Renal cortical epithelial cell (primary cell): ENCODE data around the gene UVRAG. TPM values are rescaled to one million over a fixed set of nuclear protein-coding genes. Genes with fewer than 3 reads are reported as not detected.

Experiments
- DNase-seq: peaks from one replicate; pipeline ENCODE4 v3.0.0-alpha.2; 2011; ENCODE audit warnings: low read depth
- total RNA-seq: library from RNA; depleted of rRNA; stranded (reverse); fragments of >200 nt; gene quantifications from 2 replicates; pipeline ENCODE4 v1.2.3, GENCODE V29; 2014

Gene UVRAG
- total RNA-seq, 1 donor from 2014 or later = 17.7 TPM

DNA sequence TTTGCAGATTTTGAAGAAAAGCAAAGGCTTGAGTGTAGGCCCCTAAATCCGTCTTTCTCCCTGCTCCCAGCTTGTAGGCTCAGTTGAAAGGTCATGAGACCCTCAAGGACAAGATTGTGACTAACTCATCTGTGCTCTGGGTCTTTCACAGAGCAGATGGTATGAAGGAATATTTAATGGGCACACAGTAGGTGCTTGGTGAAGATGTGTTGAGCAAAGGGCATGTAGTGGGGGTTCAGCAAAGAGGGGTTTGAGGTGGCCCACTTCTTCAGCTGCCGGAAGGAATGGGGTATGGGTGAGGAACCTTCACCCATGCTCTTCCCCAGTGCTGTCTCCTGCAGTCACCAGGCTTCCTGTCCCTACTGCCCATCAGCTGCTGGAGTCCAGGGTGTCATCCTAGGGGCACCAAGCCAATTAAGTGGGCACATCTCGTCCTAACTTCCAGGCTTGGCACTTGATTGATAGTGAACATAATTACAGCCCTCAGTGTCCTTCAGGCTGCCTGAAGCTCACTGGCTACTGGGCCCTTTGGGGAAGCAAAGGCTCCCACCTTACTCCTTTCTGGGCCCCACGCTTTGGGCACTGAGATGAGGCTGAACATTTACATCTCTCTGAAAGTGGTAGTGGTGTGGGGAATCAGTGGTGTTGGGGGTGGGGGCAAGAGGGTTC, 31.5 kb upstream of the UVRAG start:
- no peak for DNase-seq

DNA sequence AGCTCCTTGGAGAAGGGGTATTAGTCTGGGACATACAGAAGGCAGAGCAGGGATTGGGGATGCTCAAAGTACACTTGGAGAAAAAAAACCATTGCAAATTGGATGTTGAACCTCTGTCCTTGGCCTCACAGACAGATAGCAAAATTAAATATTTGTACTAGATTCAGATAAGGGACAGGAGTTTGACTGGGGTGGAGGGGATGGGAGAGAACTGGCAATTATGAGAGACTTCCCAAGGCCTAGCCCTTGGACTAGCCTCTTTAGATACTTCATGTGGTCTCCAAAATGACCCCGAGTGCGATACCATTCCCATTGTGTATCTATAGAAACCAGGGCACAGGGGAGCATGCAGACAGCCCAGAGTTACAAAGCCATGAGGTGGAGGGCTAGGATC, 30.9 kb upstream of the UVRAG start:
- no peak for DNase-seq

DNA sequence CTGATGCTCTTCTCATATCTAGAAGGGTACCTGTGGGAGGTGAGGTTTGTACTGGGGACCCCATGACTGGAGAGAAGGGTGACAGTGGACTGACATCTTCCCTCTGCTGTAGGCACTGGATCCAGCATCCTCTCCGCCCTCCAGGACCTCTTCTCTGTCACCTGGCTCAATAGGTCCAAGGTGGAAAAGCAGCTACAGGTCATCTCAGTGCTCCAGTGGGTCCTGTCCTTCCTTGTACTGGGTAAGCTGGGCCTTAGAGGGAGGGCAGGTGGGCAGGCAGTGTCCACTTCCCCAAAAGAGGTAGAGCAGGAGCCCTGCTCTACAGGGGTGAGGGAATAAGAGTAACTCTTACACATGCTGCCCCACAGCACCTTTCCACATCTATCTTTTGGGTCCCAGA, 30.5 kb upstream of the UVRAG start:
- DNase-seq = no peak

DNA sequence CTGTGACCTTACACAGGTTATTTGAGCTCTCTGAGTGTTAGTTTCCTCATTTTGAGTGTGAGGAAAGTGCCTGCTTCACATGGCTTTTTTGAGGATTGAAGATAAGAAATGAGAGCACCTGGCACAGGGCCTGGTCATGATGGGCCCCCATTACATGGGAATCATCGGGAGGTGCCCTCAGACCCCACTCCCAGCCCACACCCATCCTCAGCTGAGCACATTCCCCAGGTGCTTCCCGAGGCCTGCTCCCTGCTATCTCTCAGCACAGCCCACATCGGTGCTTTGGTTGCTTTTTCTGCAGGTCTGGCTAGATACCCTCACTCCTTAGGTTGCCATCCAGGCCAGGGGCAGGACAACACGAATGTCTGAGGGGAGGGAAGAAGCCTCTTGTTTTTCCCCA, 29.8 kb upstream of the UVRAG start:
- no peak for DNase-seq

DNA sequence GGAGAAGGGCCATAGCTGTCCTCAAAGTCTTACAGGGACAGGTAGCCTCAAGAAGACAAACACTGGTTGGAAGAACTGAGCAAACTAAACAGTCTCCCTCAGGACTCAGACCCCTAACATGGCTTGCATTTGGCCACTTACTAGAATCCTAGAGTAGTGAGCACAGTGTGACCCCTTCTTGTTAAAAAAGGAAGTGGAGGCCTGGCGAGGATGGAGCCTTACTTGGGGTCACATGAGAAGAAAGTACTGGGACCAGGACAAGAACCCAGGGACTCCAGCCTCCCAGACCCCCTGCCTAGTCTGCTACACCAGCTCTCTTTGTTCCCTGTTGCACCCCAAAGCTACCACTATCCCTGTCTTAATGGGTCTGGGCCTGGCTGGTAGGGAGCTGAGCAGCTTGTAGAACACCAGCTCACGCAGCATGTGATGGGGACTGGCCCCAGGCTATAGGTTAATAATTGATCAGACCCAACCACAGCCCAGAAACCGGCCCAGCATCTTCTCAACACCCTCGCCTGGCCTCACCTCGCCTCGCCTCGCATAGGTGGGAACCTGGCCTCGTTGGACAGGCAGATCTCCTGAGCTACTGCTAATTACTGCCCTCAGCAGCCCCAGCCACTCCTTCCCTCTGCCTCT, 28.8 kb upstream of the UVRAG start:
- peak; percentile 82 for DNase-seq

GRCh38 chr11:75789521-75789920, 25.5 kb upstream of the UVRAG start:
- no peak for DNase-seq

DNA sequence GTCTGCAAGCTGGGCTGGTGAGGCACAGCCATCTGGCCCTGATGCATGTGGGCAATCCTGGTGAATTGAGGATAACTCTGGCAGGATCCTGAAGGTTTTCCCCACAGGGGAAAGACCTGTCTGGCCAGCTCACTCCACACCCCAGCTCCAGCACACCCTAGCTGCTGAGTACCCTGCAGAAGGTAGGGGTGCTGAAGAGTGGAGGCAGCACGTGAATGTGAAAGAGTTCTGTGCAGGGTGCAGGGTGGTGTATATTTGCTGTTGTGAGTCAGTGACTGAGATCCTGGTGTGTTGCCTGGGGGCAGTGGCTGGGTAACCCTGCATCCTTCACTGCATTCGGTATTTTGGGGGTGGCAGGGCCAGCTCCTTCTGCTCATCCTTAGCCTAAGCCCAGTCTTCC, 24.0 kb upstream of the UVRAG start:
- DNase-seq = no peak

DNA sequence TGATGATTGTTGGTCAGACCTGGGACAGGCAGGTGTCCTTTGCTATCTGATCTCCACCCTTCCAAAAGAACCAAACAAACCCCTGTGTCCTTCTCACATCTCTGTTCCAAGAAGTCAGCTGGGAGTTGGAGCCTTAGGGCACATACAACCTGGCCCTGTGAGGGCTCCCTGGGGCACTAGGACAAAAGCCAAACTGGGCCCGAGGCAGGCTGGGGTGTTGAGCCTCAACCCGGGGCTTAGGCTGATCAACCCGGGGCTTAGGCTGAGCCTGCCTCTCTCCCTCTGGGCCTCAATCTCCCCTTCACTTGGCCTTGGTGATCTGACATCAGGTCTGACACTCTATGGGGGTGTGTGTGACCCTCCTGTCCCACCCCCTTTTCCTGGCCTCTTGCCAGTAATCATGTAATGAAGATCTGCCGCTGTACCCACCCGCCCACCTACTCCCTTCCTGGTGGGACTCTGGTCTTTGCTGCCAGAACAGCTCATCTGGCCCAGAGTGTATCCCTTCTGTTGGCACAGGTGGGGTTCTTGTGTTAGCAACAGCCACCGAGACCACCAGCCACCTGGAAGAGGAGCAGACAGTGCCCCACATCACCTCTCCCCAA, 22.8 kb upstream of the UVRAG start:
- DNase-seq = no peak

DNA sequence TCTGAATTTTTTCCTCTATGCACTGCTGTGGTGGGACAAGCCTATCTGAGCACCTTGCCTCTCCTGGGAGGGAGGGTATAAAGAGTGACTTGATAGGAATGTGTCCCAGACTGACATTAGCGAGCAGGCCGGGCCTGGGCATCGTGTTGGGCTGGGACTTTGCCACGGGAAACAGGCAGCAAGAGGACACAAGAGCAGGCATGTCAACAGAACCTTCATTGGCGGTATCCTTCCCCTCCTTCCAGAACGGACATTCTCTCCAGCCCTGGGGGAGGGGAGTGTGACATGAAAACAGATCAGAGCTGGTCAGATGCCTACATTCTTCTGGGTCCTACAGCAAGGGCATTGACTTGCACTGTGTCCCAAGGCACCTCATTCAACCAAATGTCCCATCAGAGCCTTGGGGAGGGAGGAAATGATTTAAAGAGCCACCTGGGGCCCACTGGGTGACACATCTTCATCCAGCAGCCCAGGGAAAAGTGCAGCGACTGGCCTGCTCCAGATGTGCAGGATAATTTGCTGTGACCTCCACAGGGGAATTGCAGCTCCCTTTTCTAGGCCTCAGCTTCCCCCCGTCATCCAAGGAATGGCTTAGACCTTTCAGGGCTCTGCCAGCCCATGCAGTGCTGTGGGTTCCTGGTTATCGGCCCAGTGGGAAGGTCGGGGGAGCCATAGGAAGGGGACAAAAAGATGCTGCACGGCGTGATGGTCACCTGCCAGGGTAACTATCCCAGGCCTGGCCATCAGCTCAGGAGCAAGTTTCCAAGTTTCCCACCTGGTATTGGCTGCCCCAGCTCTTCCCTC, 21.8 kb upstream of the UVRAG start:
- no peak for DNase-seq

- DNase-seq = no peak
Measured at GRCh38 chr11:75793966-75794365, 21.0 kb upstream of the UVRAG start.

DNA sequence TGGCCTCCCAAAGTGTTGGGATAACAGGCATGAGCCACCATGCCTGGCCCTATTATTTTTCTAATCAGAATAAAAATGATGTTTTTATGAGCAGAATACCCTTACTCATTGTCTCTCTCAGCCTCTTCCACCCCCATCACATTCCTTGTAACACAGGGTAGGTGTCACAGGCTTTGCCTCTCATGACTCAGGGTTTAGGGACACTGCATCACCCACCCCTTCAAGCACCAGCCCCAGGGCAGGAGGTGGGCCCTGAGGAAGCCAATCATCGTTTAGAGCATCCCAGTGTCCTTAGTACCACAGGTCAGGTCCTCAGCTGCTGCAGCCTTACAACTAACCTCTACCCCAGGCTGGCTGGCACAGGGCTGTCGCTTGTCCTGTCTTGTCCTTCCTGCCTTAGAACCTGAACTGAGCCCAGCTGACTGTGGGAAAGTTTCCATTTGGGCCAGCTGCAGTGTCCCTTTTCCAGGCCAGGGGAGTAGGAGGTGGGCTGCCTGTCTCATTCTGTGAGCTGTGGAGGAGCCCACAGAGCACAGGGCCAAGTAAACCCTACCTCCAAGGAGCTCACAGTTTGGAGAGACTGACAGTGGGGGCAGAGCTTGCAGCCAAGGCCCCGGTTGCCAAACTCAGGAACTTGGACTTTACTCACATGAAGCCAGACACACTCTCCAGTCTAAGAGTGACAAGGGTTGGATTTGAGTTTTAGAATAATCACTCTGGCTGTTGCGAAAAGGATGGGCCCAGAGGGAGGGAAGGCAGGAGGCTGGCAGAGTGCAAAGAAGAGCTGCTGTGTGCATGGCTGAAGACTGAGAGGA, 19.5 kb upstream of the UVRAG start:
- DNase-seq = no peak

DNA sequence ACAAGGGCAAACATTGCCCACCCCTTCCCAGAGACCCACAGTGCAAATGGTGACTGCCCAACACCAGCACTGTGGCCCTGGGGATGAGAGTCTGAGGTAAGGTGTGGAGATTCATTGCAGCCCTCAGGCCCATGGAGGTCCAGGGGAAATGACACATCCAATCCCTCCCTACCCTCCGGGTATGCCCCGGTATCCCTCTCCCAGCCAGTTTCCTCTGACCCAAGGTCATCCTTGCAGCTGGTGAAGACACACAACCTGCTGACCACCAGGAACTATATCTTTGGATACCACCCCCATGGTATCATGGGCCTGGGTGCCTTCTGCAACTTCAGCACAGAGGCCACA, 18.9 kb upstream of the UVRAG start:
- DNase-seq = no peak

DNA sequence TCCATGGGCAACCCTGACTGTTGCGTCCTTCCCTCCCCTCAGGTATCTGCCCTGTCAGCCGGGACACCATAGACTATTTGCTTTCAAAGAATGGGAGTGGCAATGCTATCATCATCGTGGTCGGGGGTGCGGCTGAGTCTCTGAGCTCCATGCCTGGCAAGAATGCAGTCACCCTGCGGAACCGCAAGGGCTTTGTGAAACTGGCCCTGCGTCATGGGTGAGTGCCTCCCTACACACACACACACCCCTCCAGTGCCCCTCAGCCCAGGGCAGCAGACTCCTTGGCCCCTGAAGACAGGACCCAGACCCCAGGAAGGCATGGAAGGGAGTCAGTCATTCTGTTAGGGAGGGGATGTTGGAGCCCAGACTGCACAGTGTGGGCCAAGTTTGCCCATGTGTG, 17.9 kb upstream of the UVRAG start:
- peak; percentile 43 for DNase-seq

GRCh38 chr11:75797792-75798191, 17.2 kb upstream of the UVRAG start:
- peak; percentile 29 for DNase-seq

DNA sequence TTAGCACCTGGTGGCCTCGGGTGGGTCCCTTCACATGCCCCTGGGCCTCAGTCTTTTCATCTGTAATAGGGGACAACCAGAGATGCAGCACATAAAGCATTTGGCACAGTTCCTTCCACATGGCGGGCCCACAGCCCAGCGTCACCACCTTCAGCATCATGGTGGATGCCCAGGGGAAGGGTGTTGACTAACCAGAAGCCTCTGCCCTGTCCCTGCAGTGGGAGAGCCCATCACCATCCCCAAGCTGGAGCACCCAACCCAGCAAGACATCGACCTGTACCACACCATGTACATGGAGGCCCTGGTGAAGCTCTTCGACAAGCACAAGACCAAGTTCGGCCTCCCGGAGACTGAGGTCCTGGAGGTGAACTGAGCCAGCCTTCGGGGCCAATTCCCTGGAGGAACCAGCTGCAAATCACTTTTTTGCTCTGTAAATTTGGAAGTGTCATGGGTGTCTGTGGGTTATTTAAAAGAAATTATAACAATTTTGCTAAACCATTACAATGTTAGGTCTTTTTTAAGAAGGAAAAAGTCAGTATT, 14.8 kb upstream of the UVRAG start:
- no peak for DNase-seq

GRCh38 chr11:75800728-75801361, 14.2 kb upstream of the UVRAG start:
- DNase-seq = no peak

GRCh38 chr11:75801362-75802020, 13.5 kb upstream of the UVRAG start:
- DNase-seq = no peak

- no peak for DNase-seq
Measured at GRCh38 chr11:75802021-75802912, 12.7 kb upstream of the UVRAG start.
